Vagina (tissue), 2 donors: Measurements from ENCODE around the gene KCNIP4.

Source experiments
- CTCF ChIP-seq, 3 experiments: fragments of 450-650 bp in 2 of 3; fragments of 200-600 bp in 1 of 3; sonication (generic) in 1 of 3; IDR thresholded peaks; one replicate each; pipeline ENCODE4 v1.5.1; 2017 to 2019; ENCODE audit warnings: antibody characterized with exemption in 3 of 3, mild to moderate bottlenecking in 2 of 3, moderate library complexity in 2 of 3
- POLR2A ChIP-seq, 2 donors: fragments of 450-650 bp; IDR thresholded peaks; one replicate each; pipeline ENCODE4 v1.6.1; 2017; ENCODE audit warnings: antibody characterized with exemption in 2 of 2, mild to moderate bottlenecking in 2 of 2, moderate library complexity in 2 of 2
- POLR2AphosphoS5 ChIP-seq, 2 donors: sonication (generic); formaldehyde crosslinking; IDR thresholded peaks; one replicate each; pipeline ENCODE4 v1.9.0; 2017; ENCODE audit warnings: antibody characterized with exemption in 2 of 2, mild to moderate bottlenecking in 2 of 2, low read depth in 1 of 2; ENCODE audit not compliant: insufficient read depth in 1 of 2

GRCh38 chr4:21964762-21965319, 16.3 kb upstream of the KCNIP4 start:
- no peak for TF ChIP-seq CTCF (IDR thresholded peaks at IDR 0.05)
- no peak for TF ChIP-seq POLR2AphosphoS5 (IDR thresholded peaks at IDR 0.05; ENCODE audit: insufficient read depth in 1 of 2, low read depth in 1 of 2)
- no peak for TF ChIP-seq POLR2A (IDR thresholded peaks at IDR 0.05)
